DOHH2 (cell line): Measurements from ENCODE around the gene GYG1.

Experiments used
- EZH2phosphoT487 ChIP-seq: fragments of 200-600 bp; sonication (generic); IDR thresholded peaks from 2 replicates; pipeline ENCODE4 v1.6.1; 2017; ENCODE audit warnings: borderline replicate concordance, mild to moderate bottlenecking, antibody characterized with exemption, low read length, moderate library complexity, mixed read lengths
- TF ChIP-seq, protein P1 (sequence below): fragments of 200-600 bp; sonication (generic); IDR thresholded peaks from one replicate; pipeline ENCODE4 v1.5.1; 2014; ENCODE audit warnings: antibody characterized with exemption, mild to moderate bottlenecking, low read depth, low read length; ENCODE audit not compliant: poor library complexity, severe bottlenecking

DNA sequence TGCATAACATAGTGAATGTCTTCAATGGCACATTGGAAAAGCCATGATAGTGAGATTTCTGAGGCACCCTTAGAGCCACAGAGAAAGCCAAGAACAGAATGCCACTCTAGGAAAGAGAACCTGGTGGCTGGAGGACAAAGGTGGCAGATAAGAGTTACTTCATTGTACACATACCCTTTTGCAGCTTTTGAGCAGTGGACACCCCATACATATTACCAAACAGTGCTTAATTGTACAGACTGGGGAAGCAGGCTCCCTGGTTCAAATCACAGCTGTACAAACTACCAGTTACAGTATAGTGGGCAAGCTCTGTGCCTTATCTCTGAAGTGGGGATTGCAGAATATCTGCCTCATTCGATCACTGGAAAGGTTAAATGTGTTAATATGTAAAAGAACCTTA lies 10.1 kb upstream of the GYG1 start:
- TF ChIP-seq, protein P1, sequence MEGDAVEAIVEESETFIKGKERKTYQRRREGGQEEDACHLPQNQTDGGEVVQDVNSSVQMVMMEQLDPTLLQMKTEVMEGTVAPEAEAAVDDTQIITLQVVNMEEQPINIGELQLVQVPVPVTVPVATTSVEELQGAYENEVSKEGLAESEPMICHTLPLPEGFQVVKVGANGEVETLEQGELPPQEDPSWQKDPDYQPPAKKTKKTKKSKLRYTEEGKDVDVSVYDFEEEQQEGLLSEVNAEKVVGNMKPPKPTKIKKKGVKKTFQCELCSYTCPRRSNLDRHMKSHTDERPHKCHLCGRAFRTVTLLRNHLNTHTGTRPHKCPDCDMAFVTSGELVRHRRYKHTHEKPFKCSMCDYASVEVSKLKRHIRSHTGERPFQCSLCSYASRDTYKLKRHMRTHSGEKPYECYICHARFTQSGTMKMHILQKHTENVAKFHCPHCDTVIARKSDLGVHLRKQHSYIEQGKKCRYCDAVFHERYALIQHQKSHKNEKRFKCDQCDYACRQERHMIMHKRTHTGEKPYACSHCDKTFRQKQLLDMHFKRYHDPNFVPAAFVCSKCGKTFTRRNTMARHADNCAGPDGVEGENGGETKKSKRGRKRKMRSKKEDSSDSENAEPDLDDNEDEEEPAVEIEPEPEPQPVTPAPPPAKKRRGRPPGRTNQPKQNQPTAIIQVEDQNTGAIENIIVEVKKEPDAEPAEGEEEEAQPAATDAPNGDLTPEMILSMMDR = no peak
- no peak for TF ChIP-seq EZH2phosphoT487
